Activated T-helper 1 cell treated with Interleukin-2 at 50 U/mL for 16 hours (primary cell): ENCODE data around the gene ZNF783.

Experiments
- DNase-seq: peaks from one replicate; pipeline ENCODE4 v3.0.0-alpha.2; 2020; ENCODE audit warnings: low read depth

ZNF783 gene

GRCh38 chr7:149281508-149282330, 19.7 kb downstream of the ZNF783 start:
- DNase-seq, result no peak

- no peak for DNase-seq
Observed at GRCh38 chr7:149282331-149282655, 20.3 kb downstream of the ZNF783 start.

DNA sequence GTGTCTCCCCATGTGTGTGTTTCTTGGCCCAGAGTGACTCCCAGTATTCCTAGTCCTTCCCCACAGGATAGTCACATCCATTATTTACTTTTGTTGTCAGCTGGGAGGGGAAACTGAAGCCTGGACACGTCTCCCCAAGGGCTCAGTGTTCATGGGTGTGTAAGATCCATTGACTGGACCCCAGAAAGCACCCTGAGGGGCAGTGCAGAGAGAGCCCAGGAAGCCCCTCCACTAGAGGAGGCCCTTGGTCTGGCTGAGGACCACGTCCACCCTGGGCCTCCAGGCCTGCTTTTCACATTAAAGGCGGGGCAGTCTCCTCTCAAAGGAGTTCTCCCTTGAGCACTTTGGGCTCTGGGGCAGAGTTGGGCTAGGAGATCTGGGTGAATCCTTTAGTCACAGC, 21.3 kb downstream of the ZNF783 start:
- no peak for DNase-seq

GRCh38 chr7:149284343-149284742, 22.3 kb downstream of the ZNF783 start:
- peak; percentile 41 for DNase-seq

- DNase-seq, result peak; percentile 97
Observed at GRCh38 chr7:149284850-149285585, 23.0 kb downstream of the ZNF783 start.

DNA sequence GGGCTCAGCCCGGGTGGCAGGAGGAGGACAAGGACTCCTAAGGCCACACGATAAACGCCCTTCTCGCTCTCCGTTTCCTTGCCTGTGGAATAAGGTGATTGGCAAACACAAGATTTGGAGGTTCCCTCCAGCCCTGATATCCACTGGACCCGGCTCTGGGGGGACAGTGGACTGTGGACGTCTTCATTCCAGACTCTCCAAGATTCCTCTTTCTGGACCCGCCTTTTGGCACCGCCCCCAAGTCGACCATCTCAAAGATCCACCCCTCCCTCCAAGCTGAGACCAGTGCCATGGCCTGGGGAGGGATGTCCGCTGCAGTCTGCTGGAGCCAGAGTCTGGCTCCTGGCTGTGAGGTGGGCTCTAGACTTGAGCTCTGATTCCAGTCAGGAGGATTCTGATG, 23.6 kb downstream of the ZNF783 start:
- no peak for DNase-seq

GRCh38 chr7:149286811-149287400, 24.9 kb downstream of the ZNF783 start:
- no peak for DNase-seq

GRCh38 chr7:149287622-149288021, 25.6 kb downstream of the ZNF783 start:
- DNase-seq, result no peak

- DNase-seq, result no peak
Observed at GRCh38 chr7:149289262-149289661, 27.3 kb downstream of the ZNF783 start.

- DNase-seq, result no peak
Observed at GRCh38 chr7:149289856-149290255, 27.9 kb downstream of the ZNF783 start.

- no peak for DNase-seq
Observed at GRCh38 chr7:149291036-149291780, 29.2 kb downstream of the ZNF783 start.

GRCh38 chr7:149291781-149292461, 29.9 kb downstream of the ZNF783 start:
- no peak for DNase-seq

DNA sequence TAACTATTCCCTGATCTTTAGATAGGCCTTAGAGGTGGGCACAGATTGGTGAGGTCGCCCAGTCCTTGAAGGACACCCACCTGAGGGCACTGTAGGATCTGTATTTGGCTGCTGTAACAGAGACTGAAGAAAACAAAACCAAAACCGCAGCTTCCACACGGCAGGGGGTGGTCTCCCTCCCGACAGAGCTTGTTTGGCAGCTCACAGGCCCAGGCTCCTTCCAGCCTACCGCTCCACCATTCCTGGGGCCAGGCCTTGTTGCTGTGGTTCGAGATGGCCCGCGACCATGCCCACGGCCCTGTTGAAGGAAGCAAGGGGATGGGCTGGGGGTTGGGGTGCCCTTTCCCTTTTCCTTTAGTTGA, 30.4 kb downstream of the ZNF783 start:
- DNase-seq, result no peak

DNA sequence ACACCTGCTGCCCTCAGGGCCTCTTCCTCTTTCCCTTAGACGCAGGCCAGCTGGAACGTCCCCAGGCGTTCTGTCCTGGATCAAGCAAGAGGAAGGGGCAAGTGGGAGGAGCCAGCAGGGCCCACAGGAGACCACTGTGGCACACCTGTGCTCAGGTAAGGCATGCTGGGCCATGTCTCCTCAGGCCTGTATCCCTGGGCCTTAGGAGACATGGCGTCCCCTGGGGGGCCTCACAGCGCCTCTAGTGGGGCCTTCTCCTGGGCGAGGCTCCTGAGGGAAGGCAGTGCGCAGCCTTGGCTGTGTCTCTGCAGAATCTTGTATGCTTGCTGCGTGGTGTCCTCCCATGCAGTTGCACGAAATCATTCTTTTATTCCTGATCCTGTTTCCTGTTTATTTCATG, 31.3 kb downstream of the ZNF783 start:
- no peak for DNase-seq

- no peak for DNase-seq
Observed at GRCh38 chr7:149293946-149294633, 32.1 kb downstream of the ZNF783 start.

GRCh38 chr7:149294634-149295480, 32.9 kb downstream of the ZNF783 start:
- DNase-seq, result no peak

GRCh38 chr7:149295481-149295850, 33.5 kb downstream of the ZNF783 start:
- no peak for DNase-seq

- no peak for DNase-seq
Observed at GRCh38 chr7:149296368-149296767, 34.4 kb downstream of the ZNF783 start.

- DNase-seq, result no peak
Observed at GRCh38 chr7:149297034-149297755, 35.2 kb downstream of the ZNF783 start.
